Stimulated activated CD8-positive, alpha-beta memory T cell treated with anti-CD3 and anti-CD28 coated beads, Interleukin-4, amount 100 ng/mL, for 4 hours (primary cell): Measurements from ENCODE around the gene PDYN.
A peak's percentile ranks its signal among the peaks of the same experiment; 100 is the strongest.
"Not testable (repeated sequence)": the region's sequence is repeated elsewhere in the genome, so short reads cannot be mapped to it uniquely, and the experiment has no call there.

Source experiments
- DNase-seq, 2 donors: peaks; one replicate each; pipeline ENCODE4 v3.0.0-alpha.2; 2020; ENCODE audit warnings: low read depth in 2 of 2, low spot score in 1 of 2

The PDYN gene

GRCh38 chr20:1993986-1994385, at the start of gene PDYN:
TSS of gene PDYN (minus strand) at chr20:1994058. CDS start at chr20:1983084, 10,974 bp downstream.
- no peak for DNase-seq

- no peak for DNase-seq
Observed at GRCh38 chr20:2042400-2042799, 48.5 kb upstream of the PDYN start.

- DNase-seq, result no peak
Observed at GRCh38 chr20:2038161-2038560, 44.3 kb upstream of the PDYN start.

GRCh38 chr20:2037296-2037914, 43.5 kb upstream of the PDYN start:
- DNase-seq, result no peak

- not testable (repeated sequence) for DNase-seq
Observed at GRCh38 chr20:2036357-2036756, 42.5 kb upstream of the PDYN start.

- DNase-seq, result no peak
Observed at GRCh38 chr20:2032168-2032567, 38.3 kb upstream of the PDYN start.

GRCh38 chr20:2026514-2026913, 32.7 kb upstream of the PDYN start:
- no peak for DNase-seq

- DNase-seq, result no peak
Observed at GRCh38 chr20:2026004-2026403, 32.1 kb upstream of the PDYN start.

- DNase-seq, result no peak
Observed at GRCh38 chr20:2023151-2023550, 29.3 kb upstream of the PDYN start.

- DNase-seq, result no peak
Observed at GRCh38 chr20:2022163-2022562, 28.3 kb upstream of the PDYN start.

- no peak for DNase-seq
Observed at GRCh38 chr20:2010533-2010932, 16.7 kb upstream of the PDYN start.

GRCh38 chr20:2006452-2007361, 12.8 kb upstream of the PDYN start:
- no peak for DNase-seq

GRCh38 chr20:2005831-2006426, 12.1 kb upstream of the PDYN start:
- peak in 1 of 2 donors; percentile 21 for DNase-seq

GRCh38 chr20:2005359-2005758, 11.5 kb upstream of the PDYN start:
- no peak for DNase-seq

- DNase-seq, result no peak
Observed at GRCh38 chr20:2004171-2004570, 10.3 kb upstream of the PDYN start.

- no peak for DNase-seq
Observed at GRCh38 chr20:2002365-2002764, 8.5 kb upstream of the PDYN start.

GRCh38 chr20:2001119-2001518, 7.3 kb upstream of the PDYN start:
- DNase-seq, result no peak

- DNase-seq, result no peak
Observed at GRCh38 chr20:2000285-2000684, 6.4 kb upstream of the PDYN start.

- DNase-seq, result no peak
Observed at GRCh38 chr20:1998715-1999114, 4.9 kb upstream of the PDYN start.

GRCh38 chr20:1998193-1998520, 4.3 kb upstream of the PDYN start:
- no peak for DNase-seq

GRCh38 chr20:1997483-1998192, 3.8 kb upstream of the PDYN start:
- no peak for DNase-seq
